Fibroblast of the aortic adventitia (primary cell): Measurements from ENCODE around the gene BEGAIN. TPM values are rescaled to one million over a fixed set of nuclear protein-coding genes. Genes with fewer than 3 reads are reported as not detected.

ENCODE experiments used
- DNase-seq: peaks from one replicate; pipeline ENCODE4 v3.0.0-alpha.2; 2010; ENCODE audit warnings: low read depth
- H3K4me3 ChIP-seq: 2 replicates; pipeline ENCODE4 v1.5.1; 2011; ENCODE audit warnings: low read depth, mild to moderate bottlenecking, control low read depth, low read length, moderate library complexity
- CTCF ChIP-seq: IDR thresholded peaks from 2 replicates; pipeline ENCODE4 v1.5.1; 2011; ENCODE audit warnings: mild to moderate bottlenecking, low read length, control low read depth, inconsistent platforms; ENCODE audit not compliant: insufficient read depth
- total RNA-seq: library from RNA; depleted of rRNA; stranded (reverse); fragments of >200 nt; gene quantifications from 2 replicates; pipeline ENCODE4 v1.2.3, GENCODE V29; 2012; ENCODE audit warnings: low replicate concordance

BEGAIN gene
- total RNA-seq, 1 donor = 0.18 TPM

- no peak for TF ChIP-seq CTCF
- no peak for DNase-seq
- no peak overlapping the region for H3K4me3 ChIP-seq
These were observed 31.6 kb downstream of the BEGAIN start for GRCh38 chr14:100555436-100556139.

- H3K4me3 ChIP-seq = no peak overlapping the region
- no peak for TF ChIP-seq CTCF
- no peak for DNase-seq
These were observed 32.4 kb downstream of the BEGAIN start for GRCh38 chr14:100554696-100555320.

GRCh38 chr14:100554082-100554677 is 33.0 kb downstream of the BEGAIN start:
- DNase-seq = peak; percentile 15
- H3K4me3 ChIP-seq = no peak overlapping the region
- no peak for TF ChIP-seq CTCF

GRCh38 chr14:100553471-100553870 is 33.7 kb downstream of the BEGAIN start:
- H3K4me3 ChIP-seq = no peak overlapping the region
- no peak for DNase-seq
- no peak for TF ChIP-seq CTCF

GRCh38 chr14:100552524-100553125 is 34.6 kb downstream of the BEGAIN start:
- no peak overlapping the region for H3K4me3 ChIP-seq
- no peak for TF ChIP-seq CTCF
- no peak for DNase-seq

- H3K4me3 ChIP-seq = no peak overlapping the region
- no peak for TF ChIP-seq CTCF
- DNase-seq = no peak
These were observed 36.2 kb downstream of the BEGAIN start for GRCh38 chr14:100551056-100551455.
